Measurements from ENCODE around the gene CYB561D2.

Gene CYB561D2

DNA sequence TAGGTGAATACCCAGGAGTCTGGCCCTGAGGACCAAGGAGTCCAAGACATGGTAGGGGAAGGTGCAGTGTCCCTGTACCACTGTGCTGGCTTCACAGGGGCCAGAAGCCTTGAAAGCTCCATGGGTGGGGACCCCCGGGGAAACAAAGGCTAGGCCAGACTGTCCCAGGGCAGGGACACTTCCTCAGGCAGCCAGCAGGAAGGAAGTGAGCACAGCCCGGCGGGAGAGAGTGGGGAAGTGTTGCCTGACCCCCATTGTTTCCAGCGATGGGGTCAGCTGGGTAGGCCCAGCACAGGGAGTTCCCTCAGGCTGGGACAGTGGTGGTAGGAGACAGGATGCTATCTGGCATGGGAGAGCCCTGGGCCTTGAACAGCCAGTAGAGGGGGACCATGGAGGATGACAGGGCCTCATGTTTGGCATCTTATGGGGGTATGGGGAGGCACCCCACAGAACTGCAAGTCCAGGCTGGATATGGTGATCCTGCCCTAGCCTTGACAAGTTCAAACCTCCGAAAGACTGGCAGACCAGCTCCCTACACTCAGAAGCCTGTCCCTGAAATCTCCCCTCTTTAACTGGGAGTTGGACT, 27.0 kb upstream of the CYB561D2 start:
- peak overlapping the region; percentile 59 to 93 for H3K27ac ChIP-seq (ENCODE audit: low read depth in 2 of 2, low read length in 2 of 2)
- no peaks in the 10 kb centered on the region for H3K27me3 ChIP-seq (ENCODE audit: control insufficient read depth in 2 of 2, insufficient read depth in 2 of 2, low read length in 2 of 2)
- peaks cover 44 to 47% of the 10 kb centered on the region in 2 donors for H3K4me1 ChIP-seq (ENCODE audit: control insufficient read depth in 2 of 2, insufficient read depth in 2 of 2, low read length in 2 of 2)
- no peak overlapping the region for H3K4me3 ChIP-seq (ENCODE audit: low read length in 2 of 2)
- H3K9me3 ChIP-seq (ENCODE audit: control insufficient read depth in 2 of 2, low read length in 2 of 2), result no peaks in the 10 kb centered on the region
- no peak overlapping the region for H3K9ac ChIP-seq (ENCODE audit: low read depth in 1 of 2, low read length in 2 of 2)
- H3K36me3 ChIP-seq (ENCODE audit: control insufficient read depth in 2 of 2, insufficient read depth in 2 of 2, low read length in 2 of 2), result peaks cover 9 to 17% of the 10 kb centered on the region in 2 donors

DNA sequence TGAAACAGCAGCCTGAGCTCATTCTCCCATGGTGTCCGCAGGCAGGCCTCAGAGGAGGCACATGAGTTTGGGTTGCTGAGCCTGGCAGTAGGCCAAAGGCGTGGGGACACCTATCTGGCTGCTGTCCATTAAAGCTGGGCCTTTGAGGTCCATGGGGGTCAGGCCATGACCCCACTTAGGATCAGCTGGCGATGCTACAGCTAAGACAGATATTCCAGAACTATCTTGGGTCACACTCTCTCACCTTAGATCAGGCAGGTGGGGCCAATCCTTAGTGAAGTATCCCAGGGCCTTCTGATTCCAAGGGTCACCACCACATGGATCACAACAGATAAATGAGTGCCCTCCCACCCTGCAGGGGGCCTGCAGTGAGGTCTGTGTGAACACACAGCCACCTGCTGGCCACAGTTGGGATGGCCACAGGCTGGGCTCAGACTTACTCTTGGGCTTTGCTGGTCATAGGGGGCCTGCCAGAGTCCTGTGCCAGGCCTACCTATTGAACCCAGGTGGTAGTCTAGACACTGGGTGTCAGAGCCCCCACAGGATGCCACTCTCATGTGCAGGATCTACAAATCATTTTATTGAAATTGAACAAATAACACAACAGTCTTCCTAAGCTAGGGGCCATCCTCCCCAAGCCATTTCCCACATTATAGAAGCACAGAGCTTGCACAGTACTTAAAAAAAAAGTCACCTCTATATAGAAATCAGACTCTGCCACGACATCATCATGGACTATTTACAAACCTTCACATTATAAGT, 26.1 kb upstream of the CYB561D2 start:
- Histone ChIP-seq H3K4me3 (ENCODE audit: low read length in 2 of 2) (no peak overlapping the region), H3K9me3 (ENCODE audit: control insufficient read depth in 2 of 2, low read length in 2 of 2) (no peaks in the 10 kb centered on the region), H3K27me3 (ENCODE audit: control insufficient read depth in 2 of 2, insufficient read depth in 2 of 2, low read length in 2 of 2) (no peaks in the 10 kb centered on the region), H3K4me1 (ENCODE audit: control insufficient read depth in 2 of 2, insufficient read depth in 2 of 2, low read length in 2 of 2) (peaks cover 37 to 40% of the 10 kb centered on the region in 2 donors), H3K9ac (ENCODE audit: low read depth in 1 of 2, low read length in 2 of 2) (peak overlapping the region in 1 of 2 donors; percentile 3), H3K27ac (ENCODE audit: low read depth in 2 of 2, low read length in 2 of 2) (peak overlapping the region; percentile 24 to 59), H3K36me3 (ENCODE audit: control insufficient read depth in 2 of 2, insufficient read depth in 2 of 2, low read length in 2 of 2) (peaks cover 12 to 17% of the 10 kb centered on the region in 2 donors)

GRCh38 chr3:50325113-50325480, 25.6 kb upstream of the CYB561D2 start:
- H3K4me1 ChIP-seq (ENCODE audit: control insufficient read depth in 2 of 2, insufficient read depth in 2 of 2, low read length in 2 of 2), result peaks cover 31 to 35% of the 10 kb centered on the region in 2 donors
- no peak overlapping the region for H3K4me3 ChIP-seq (ENCODE audit: low read length in 2 of 2)
- H3K9me3 ChIP-seq (ENCODE audit: control insufficient read depth in 2 of 2, low read length in 2 of 2), result no peaks in the 10 kb centered on the region
- peaks cover 16 to 19% of the 10 kb centered on the region in 2 donors for H3K36me3 ChIP-seq (ENCODE audit: control insufficient read depth in 2 of 2, insufficient read depth in 2 of 2, low read length in 2 of 2)
- no peak overlapping the region for H3K9ac ChIP-seq (ENCODE audit: low read depth in 1 of 2, low read length in 2 of 2)
- no peak overlapping the region for H3K27ac ChIP-seq (ENCODE audit: low read depth in 2 of 2, low read length in 2 of 2)
- H3K27me3 ChIP-seq (ENCODE audit: control insufficient read depth in 2 of 2, insufficient read depth in 2 of 2, low read length in 2 of 2), result no peaks in the 10 kb centered on the region

- Histone ChIP-seq H3K27me3 (ENCODE audit: control insufficient read depth in 2 of 2, insufficient read depth in 2 of 2, low read length in 2 of 2) (no peaks in the 10 kb centered on the region), H3K36me3 (ENCODE audit: control insufficient read depth in 2 of 2, insufficient read depth in 2 of 2, low read length in 2 of 2) (peaks cover 22 to 24% of the 10 kb centered on the region in 2 donors), H3K4me1 (ENCODE audit: control insufficient read depth in 2 of 2, insufficient read depth in 2 of 2, low read length in 2 of 2) (peaks cover 26 to 30% of the 10 kb centered on the region in 2 donors), H3K9ac (ENCODE audit: low read depth in 1 of 2, low read length in 2 of 2) (no peak overlapping the region), H3K9me3 (ENCODE audit: control insufficient read depth in 2 of 2, low read length in 2 of 2) (no peaks in the 10 kb centered on the region), H3K4me3 (ENCODE audit: low read length in 2 of 2) (no peak overlapping the region), H3K27ac (ENCODE audit: low read depth in 2 of 2, low read length in 2 of 2) (no peak overlapping the region)
These were observed 25.0 kb upstream of the CYB561D2 start for GRCh38 chr3:50325497-50326181.

GRCh38 chr3:50326182-50326541, 24.5 kb upstream of the CYB561D2 start:
- Histone ChIP-seq H3K36me3 (ENCODE audit: control insufficient read depth in 2 of 2, insufficient read depth in 2 of 2, low read length in 2 of 2) (peaks cover 26 to 30% of the 10 kb centered on the region in 2 donors), H3K4me1 (ENCODE audit: control insufficient read depth in 2 of 2, insufficient read depth in 2 of 2, low read length in 2 of 2) (peaks cover 24 to 29% of the 10 kb centered on the region in 2 donors), H3K9ac (ENCODE audit: low read depth in 1 of 2, low read length in 2 of 2) (no peak overlapping the region), H3K4me3 (ENCODE audit: low read length in 2 of 2) (no peak overlapping the region), H3K9me3 (ENCODE audit: control insufficient read depth in 2 of 2, low read length in 2 of 2) (no peaks in the 10 kb centered on the region), H3K27ac (ENCODE audit: low read depth in 2 of 2, low read length in 2 of 2) (no peak overlapping the region), H3K27me3 (ENCODE audit: control insufficient read depth in 2 of 2, insufficient read depth in 2 of 2, low read length in 2 of 2) (no peaks in the 10 kb centered on the region)

- no peaks in the 10 kb centered on the region for H3K9me3 ChIP-seq (ENCODE audit: control insufficient read depth in 2 of 2, low read length in 2 of 2)
- H3K9ac ChIP-seq (ENCODE audit: low read depth in 1 of 2, low read length in 2 of 2), result peak overlapping the region; percentile 90 to 92
- peaks cover 19 to 24% of the 10 kb centered on the region in 2 donors for H3K4me1 ChIP-seq (ENCODE audit: control insufficient read depth in 2 of 2, insufficient read depth in 2 of 2, low read length in 2 of 2)
- no peaks in the 10 kb centered on the region for H3K27me3 ChIP-seq (ENCODE audit: control insufficient read depth in 2 of 2, insufficient read depth in 2 of 2, low read length in 2 of 2)
- H3K4me3 ChIP-seq (ENCODE audit: low read length in 2 of 2), result peak overlapping the region; percentile 74 to 90
- H3K36me3 ChIP-seq (ENCODE audit: control insufficient read depth in 2 of 2, insufficient read depth in 2 of 2, low read length in 2 of 2), result peaks cover 33 to 39% of the 10 kb centered on the region in 2 donors
- H3K27ac ChIP-seq (ENCODE audit: low read depth in 2 of 2, low read length in 2 of 2), result peak overlapping the region in 1 of 2 donors; percentile 85
These were observed 23.5 kb upstream of the CYB561D2 start for GRCh38 chr3:50327129-50327528.

- H3K9ac ChIP-seq (ENCODE audit: low read depth in 1 of 2, low read length in 2 of 2), result peak within 1 kb of the TSS; percentile 90 to 92
- peaks cover 14 to 16% of the 10 kb centered on the region in 2 donors for H3K4me1 ChIP-seq (ENCODE audit: control insufficient read depth in 2 of 2, insufficient read depth in 2 of 2, low read length in 2 of 2)
- H3K36me3 ChIP-seq (ENCODE audit: control insufficient read depth in 2 of 2, insufficient read depth in 2 of 2, low read length in 2 of 2), result peaks cover 33 to 40% of the 10 kb centered on the region in 2 donors
- H3K27me3 ChIP-seq (ENCODE audit: control insufficient read depth in 2 of 2, insufficient read depth in 2 of 2, low read length in 2 of 2), result no peaks in the 10 kb centered on the region
- H3K27ac ChIP-seq (ENCODE audit: low read depth in 2 of 2, low read length in 2 of 2), result peak within 1 kb of the TSS; percentile 79 to 85
- peak within 1 kb of the TSS; percentile 74 to 90 for H3K4me3 ChIP-seq (ENCODE audit: low read length in 2 of 2)
- no peaks in the 10 kb centered on the region for H3K9me3 ChIP-seq (ENCODE audit: control insufficient read depth in 2 of 2, low read length in 2 of 2)
These were observed 22.5 kb upstream of the CYB561D2 start, which contains the start of gene TUSC2 for GRCh38 chr3:50327943-50328691. TSS of gene TUSC2 (minus strand) at chr3:50328223. CDS start at chr3:50328099, 124 bp downstream.

- no peak overlapping the region for H3K9ac ChIP-seq (ENCODE audit: low read depth in 1 of 2, low read length in 2 of 2)
- H3K9me3 ChIP-seq (ENCODE audit: control insufficient read depth in 2 of 2, low read length in 2 of 2), result no peaks in the 10 kb centered on the region
- H3K4me3 ChIP-seq (ENCODE audit: low read length in 2 of 2), result no peak overlapping the region
- H3K4me1 ChIP-seq (ENCODE audit: control insufficient read depth in 2 of 2, insufficient read depth in 2 of 2, low read length in 2 of 2), result peaks cover 28 to 29% of the 10 kb centered on the region in 2 donors
- no peak overlapping the region for H3K27ac ChIP-seq (ENCODE audit: low read depth in 2 of 2, low read length in 2 of 2)
- H3K36me3 ChIP-seq (ENCODE audit: control insufficient read depth in 2 of 2, insufficient read depth in 2 of 2, low read length in 2 of 2), result peaks cover 33 to 42% of the 10 kb centered on the region in 2 donors
- H3K27me3 ChIP-seq (ENCODE audit: control insufficient read depth in 2 of 2, insufficient read depth in 2 of 2, low read length in 2 of 2), result no peaks in the 10 kb centered on the region
These were observed 20.3 kb upstream of the CYB561D2 start for GRCh38 chr3:50330330-50330729.

DNA sequence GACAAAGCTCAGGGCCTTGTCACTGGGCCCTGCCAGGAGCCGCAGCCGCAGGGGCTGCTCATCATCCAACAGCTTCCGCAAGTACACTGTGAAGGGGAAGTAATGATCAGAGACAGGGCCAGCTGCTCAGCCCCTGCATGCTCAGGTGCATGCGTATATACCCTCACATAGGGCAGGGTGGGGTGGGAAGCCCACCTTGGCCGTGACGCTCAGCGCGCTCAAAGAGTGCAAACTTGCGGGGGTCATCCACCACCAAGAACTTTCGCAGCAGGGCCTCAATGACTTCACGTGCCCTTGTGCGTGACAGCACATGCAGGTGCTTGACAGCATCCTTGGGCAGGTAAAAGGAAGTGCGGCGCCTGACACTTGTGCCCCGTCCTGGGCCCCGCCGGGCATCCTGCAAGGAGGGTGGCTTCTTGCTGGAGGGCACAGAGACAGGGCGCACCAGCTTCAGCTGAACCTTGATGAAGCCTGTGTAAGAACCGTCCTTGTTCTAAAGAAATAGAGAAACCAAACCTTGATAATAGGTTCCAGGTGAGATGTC, 19.2 kb upstream of the CYB561D2 start:
- Histone ChIP-seq H3K36me3 (ENCODE audit: control insufficient read depth in 2 of 2, insufficient read depth in 2 of 2, low read length in 2 of 2) (peaks cover 24 to 31% of the 10 kb centered on the region in 2 donors), H3K27me3 (ENCODE audit: control insufficient read depth in 2 of 2, insufficient read depth in 2 of 2, low read length in 2 of 2) (no peaks in the 10 kb centered on the region), H3K27ac (ENCODE audit: low read depth in 2 of 2, low read length in 2 of 2) (no peak overlapping the region), H3K9me3 (ENCODE audit: control insufficient read depth in 2 of 2, low read length in 2 of 2) (no peaks in the 10 kb centered on the region), H3K4me3 (ENCODE audit: low read length in 2 of 2) (no peak overlapping the region), H3K9ac (ENCODE audit: low read depth in 1 of 2, low read length in 2 of 2) (no peak overlapping the region), H3K4me1 (ENCODE audit: control insufficient read depth in 2 of 2, insufficient read depth in 2 of 2, low read length in 2 of 2) (peaks cover 39 to 40% of the 10 kb centered on the region in 2 donors)

All from mucosa of rectum (tissue), 2 donors.